ENCODE measurements around the gene SMAD6. TPM values are rescaled to one million over a fixed set of nuclear protein-coding genes. Genes with fewer than 3 reads are reported as not detected.
A peak's percentile ranks its signal among the peaks of the same experiment; 100 is the strongest.

The SMAD6 gene
- total and polyA plus RNA-seq, 2 of the 4 experiments (the other 2 are of a cell fraction) = 4.8 to 8.5 TPM

DNA sequence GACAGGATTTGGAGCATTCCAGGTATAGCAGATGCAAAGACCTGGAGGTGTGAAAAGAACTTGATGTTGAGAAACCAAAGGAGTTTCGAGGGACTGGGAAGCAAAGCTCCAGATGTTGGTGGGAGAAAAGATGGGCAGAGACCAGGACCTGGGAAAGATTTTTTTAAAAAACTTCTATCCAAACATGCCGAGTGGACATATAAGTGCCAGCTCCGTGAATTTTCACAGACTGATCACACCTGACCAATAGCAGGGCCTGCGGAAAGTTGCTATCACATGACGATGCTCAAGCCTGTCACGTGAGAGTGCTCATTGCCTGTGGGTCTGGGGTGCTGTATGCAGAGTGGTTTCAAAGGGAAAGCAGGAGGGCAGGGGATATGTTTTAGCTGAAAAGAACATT lies 19.9 kb downstream of the SMAD6 start:
- DNase-seq = no peak
- WGBS, 2 experiments (ENCODE audit: extremely low coverage in 2 of 2, insufficient read length in 1 of 2) = 100% methylated on average over 3 of the region's 6 CpGs; no CpG with 5 or more reads in 1 of the 2 experiments
- Histone ChIP-seq H2AFZ (replicated peaks; ENCODE audit: low read length, poor library complexity) (no peak overlapping the region), H3K4me3 (ENCODE audit: insufficient read depth, low read depth, low read length) (no peak overlapping the region), H2AK9ac (replicated peaks; ENCODE audit: low read depth, low read length, poor library complexity) (no peak overlapping the region), H2BK120ac (ENCODE audit: low read depth, low read length) (no peak overlapping the region), H2BK15ac (ENCODE audit: low read depth, low read length) (no peak overlapping the region), H3K18ac (ENCODE audit: low read depth, low read length) (no peak overlapping the region), H3K9me1 (ENCODE audit: insufficient read depth, low read length) (peaks cover 49% of the 10 kb centered on the region), H3K4me1 (ENCODE audit: control insufficient read depth, insufficient read depth, low read length) (peaks cover 20% of the 10 kb centered on the region), H3K23ac (ENCODE audit: low read depth, low read length) (no peak overlapping the region), H3K14ac (replicated peaks; ENCODE audit: low read depth, low read length) (no peak overlapping the region), H2BK5ac (ENCODE audit: low read depth, low read length, poor library complexity, severe bottlenecking) (no peak overlapping the region), H3K79me1 (ENCODE audit: low read depth in 1 of 2, low read length in 2 of 2) (peaks cover 31 to 87% of the 10 kb centered on the region in 2 experiments), H3K4ac (ENCODE audit: low read depth, low read length) (no peak overlapping the region), H3K56ac (ENCODE audit: extremely low read depth, insufficient read depth, low read length) (no peak overlapping the region), H3K9me3 (ENCODE audit: control insufficient read depth, insufficient read depth, low read length) (no peaks in the 10 kb centered on the region), H4K91ac (ENCODE audit: insufficient read depth, low read depth, low read length) (no peak overlapping the region), H4K20me1 (ENCODE audit: insufficient read depth, low read length) (peaks cover 64% of the 10 kb centered on the region), H3K36me3 (ENCODE audit: control insufficient read depth, insufficient read depth, low read length) (peaks cover 51% of the 10 kb centered on the region), H2BK20ac (ENCODE audit: low read depth, low read length) (no peak overlapping the region), H4K8ac (ENCODE audit: low read depth in 2 of 2, low read length in 2 of 2) (no peak overlapping the region), H2AK5ac (ENCODE audit: low read depth, low read length) (no peak overlapping the region), H3K4me2 (ENCODE audit: low read depth, low read length) (no peak overlapping the region), H4K5ac (ENCODE audit: low read depth, low read length) (no peak overlapping the region), H3K27ac (ENCODE audit: insufficient read depth, low read length) (no peak overlapping the region), H3K27me3 (ENCODE audit: control insufficient read depth, insufficient read depth, low read length) (no peaks in the 10 kb centered on the region), H3K9ac (ENCODE audit: low read depth, low read length) (no peak overlapping the region)
- ChIA-PET CTCF (interaction anchor here (1.5 kb wide), 1 partner anchor 130 kb away, joined by 4 read pairs; no protein-coding TSS in a partner anchor), POLR2A (ENCODE audit: unreplicated experiment) (no interaction called here)
- in situ Hi-C loops (cut with MboI; ENCODE audit: low sequenced_read_pairs) = loop anchor here (25.0 kb wide), 1 partner anchor 115 kb away; no protein-coding TSS in a partner anchor
- ATAC-seq (ENCODE audit: low read depth) = no peak
- BruUV-seq (replicated peaks) = no TSS peak
- TF ChIP-seq CHD1 (IDR thresholded peaks at IDR 0.05; ENCODE audit: low read depth, low read length) = no peak
- no peak for TF ChIP-seq RAD21 (IDR thresholded peaks at IDR 0.05; ENCODE audit: low read length)
- 0 out of 2 replicates have a peak, but pooled peaks have one; percentile 9 for TF ChIP-seq MAFK (IDR thresholded peaks at IDR 0.05; ENCODE audit: low read depth, low read length)
- no peak for TF ChIP-seq SMC3 (IDR thresholded peaks at IDR 0.05; ENCODE audit: low read depth, low read length)
- no peak for TF ChIP-seq POLR2A (IDR thresholded peaks at IDR 0.05; ENCODE audit: low read depth, low read length)
- dilution Hi-C loops (cut with HindIII; ENCODE audit: low sequenced_read_pairs, unreplicated experiment) = no loop called here
- intact Hi-C loops (cut with micrococcal nuclease) = no loop called here

All from IMR-90 (cell line).